ENCODE measurements around the gene TRAPPC2B.

TRAPPC2B gene

GRCh38 chr19:57362997-57363687 is at the start of gene TRAPPC2B, which contains the start of gene ZNF547:
Gene TRAPPC2B (plus strand): TSS chr19:57363551. CDS start chr19:57364834, 1,283 bp downstream.
Gene ZNF547 (plus strand): TSS chr19:57363551. CDS start chr19:57368556, 5,005 bp downstream.
- DNase-seq (ENCODE audit: low spot score) = peak; percentile 99

GRCh38 chr19:57314146-57314545 is 49.2 kb upstream of the TRAPPC2B start:
- no peak for DNase-seq (ENCODE audit: low spot score)

GRCh38 chr19:57317503-57317902 is 45.8 kb upstream of the TRAPPC2B start:
- no peak for DNase-seq (ENCODE audit: low spot score)

GRCh38 chr19:57319869-57320179 is 43.5 kb upstream of the TRAPPC2B start:
- DNase-seq (ENCODE audit: low spot score) = no peak

- DNase-seq (ENCODE audit: low spot score) = peak; percentile 97
Observed at GRCh38 chr19:57320180-57321084, 42.9 kb upstream of the TRAPPC2B start, which contains the start of gene ZNF543. Gene ZNF543 (plus strand): TSS chr19:57320472. CDS start chr19:57320854, 382 bp downstream.

- DNase-seq (ENCODE audit: low spot score) = no peak
Observed at GRCh38 chr19:57321116-57321515, 42.2 kb upstream of the TRAPPC2B start.

- no peak for DNase-seq (ENCODE audit: low spot score)
Observed at GRCh38 chr19:57321751-57322150, 41.6 kb upstream of the TRAPPC2B start.

- no peak for DNase-seq (ENCODE audit: low spot score)
Observed at GRCh38 chr19:57324992-57325391, 38.4 kb upstream of the TRAPPC2B start.

- DNase-seq (ENCODE audit: low spot score) = no peak
Observed at GRCh38 chr19:57327993-57328392, 35.4 kb upstream of the TRAPPC2B start.

GRCh38 chr19:57334191-57334590 is 29.2 kb upstream of the TRAPPC2B start:
- DNase-seq (ENCODE audit: low spot score) = no peak

- DNase-seq (ENCODE audit: low spot score) = no peak
Observed at GRCh38 chr19:57338877-57339276, 24.5 kb upstream of the TRAPPC2B start.

GRCh38 chr19:57342582-57342981 is 20.8 kb upstream of the TRAPPC2B start:
- DNase-seq (ENCODE audit: low spot score) = no peak

- no peak for DNase-seq (ENCODE audit: low spot score)
Observed at GRCh38 chr19:57348136-57348535, 15.2 kb upstream of the TRAPPC2B start.

GRCh38 chr19:57350877-57351805 is 12.2 kb upstream of the TRAPPC2B start, which contains the start of gene ZNF304:
Gene ZNF304 (plus strand): TSS chr19:57351271. CDS start chr19:57351665, 394 bp downstream.
- DNase-seq (ENCODE audit: low spot score) = peak; percentile 96

GRCh38 chr19:57351867-57352266 is 11.5 kb upstream of the TRAPPC2B start:
- DNase-seq (ENCODE audit: low spot score) = peak; percentile 42

- no peak for DNase-seq (ENCODE audit: low spot score)
Observed at GRCh38 chr19:57355916-57356315, 7.4 kb upstream of the TRAPPC2B start.

- no peak for DNase-seq (ENCODE audit: low spot score)
Observed at GRCh38 chr19:57357406-57357805, 5.9 kb upstream of the TRAPPC2B start.

- DNase-seq (ENCODE audit: low spot score) = no peak
Observed at GRCh38 chr19:57359300-57359699, 4.1 kb upstream of the TRAPPC2B start.

GRCh38 chr19:57362419-57362818 is 932 bp upstream of the TRAPPC2B start:
- no peak for DNase-seq (ENCODE audit: low spot score)

GRCh38 chr19:57363688-57364181 is 384 bp downstream of the TRAPPC2B start:
- DNase-seq (ENCODE audit: low spot score) = no peak

GRCh38 chr19:57366776-57367175 is 3.4 kb downstream of the TRAPPC2B start:
- no peak for DNase-seq (ENCODE audit: low spot score)

GRCh38 chr19:57374179-57374578 is 10.8 kb downstream of the TRAPPC2B start:
- DNase-seq (ENCODE audit: low spot score) = no peak
